Heart left ventricle (tissue), 16 donors: ENCODE results near the gene FYN. TPM values are rescaled to one million over a fixed set of nuclear protein-coding genes. Genes with fewer than 3 reads are reported as not detected.

Source experiments
- ATAC-seq, 4 donors: fragments of 200-7000 bp; cut with Tn5 transposase; one replicate each; pipeline ENCODE4 v1.9.1; 2020 to 2022; ENCODE audit warnings: moderate library complexity in 4 of 4, mild to moderate bottlenecking in 3 of 4, moderate number of reproducible peaks in 1 of 4
- DNase-seq, 5 donors: peaks; one replicate each; pipeline ENCODE4 v3.0.0-alpha.2; 2020
- H3K27ac ChIP-seq, 12 donors: fragments of 200-600 bp; sonication (generic) in 4 of 12; one replicate each; pipeline versions ENCODE4 v1.5.0 to v1.8.0; 2016 to 2022; ENCODE audit warnings: mild to moderate bottlenecking in 2 of 12
- H3K27me3 ChIP-seq, 9 donors: fragments of 200-600 bp; sonication (generic) in 2 of 9; one replicate each; pipeline versions ENCODE4 v1.5.1 to v1.8.0; 2016 to 2022; ENCODE audit warnings: mild to moderate bottlenecking in 3 of 9
- H3K36me3 ChIP-seq, 9 donors: fragments of 200-600 bp; sonication (generic) in 2 of 9; one replicate each; pipeline versions ENCODE4 v1.5.0 to v1.8.0; 2018 to 2022; ENCODE audit warnings: mild to moderate bottlenecking in 2 of 9
- H3K4me1 ChIP-seq, 12 donors: fragments of 200-600 bp; sonication (generic) in 4 of 12; one replicate each; pipeline versions ENCODE4 v1.5.0 to v1.8.0; 2016 to 2022; ENCODE audit warnings: mild to moderate bottlenecking in 3 of 12
- H3K4me3 ChIP-seq, 12 donors: fragments of 200-600 bp; sonication (generic) in 4 of 12; one replicate each; pipeline versions ENCODE4 v1.5.0 to v1.8.0; 2017 to 2022; ENCODE audit warnings: mild to moderate bottlenecking in 9 of 12, moderate library complexity in 4 of 12
- H3K9me3 ChIP-seq, 12 donors: fragments of 200-600 bp; sonication (generic) in 4 of 12; one replicate each; pipeline versions ENCODE4 v1.5.0 to v1.8.0; 2016 to 2022; ENCODE audit warnings: mild to moderate bottlenecking in 1 of 12
- CTCF ChIP-seq, 12 donors: fragments of 200-600 bp; sonication (generic) in 4 of 12; IDR thresholded peaks; one replicate each; pipeline versions ENCODE4 v1.5.0 to v1.8.0; 2018 to 2022; ENCODE audit warnings: antibody characterized with exemption in 12 of 12, mild to moderate bottlenecking in 5 of 12
- POLR2A ChIP-seq, 2 donors: fragments of 450-650 bp; IDR thresholded peaks; one replicate each; pipeline ENCODE4 v1.6.1; 2017; ENCODE audit warnings: antibody characterized with exemption in 2 of 2, mild to moderate bottlenecking in 2 of 2, moderate library complexity in 2 of 2
- WGBS, 4 donors: extraction: QIAGEN DNeasy Blood & Tissue Kit in 2 of 4; methylation state at CpG; one replicate each; pipeline versions ENCODE4 v1.1.5 to v1.1.7; 2013 to 2018; 5-methylcytosine and 5-hydroxymethylcytosine counted together
- intact Hi-C, 10 donors: fragments of 100-400 bp; cut with DNase I; formaldehyde crosslinking; loops; one replicate each; pipeline versions ENCODE4 v1.11.1 to v1.14.2; 2022
- polyA plus RNA-seq, 2 donors: library from polyadenylated mRNA; stranded (reverse); fragments of 200-250 nt; gene quantifications; one replicate each; pipeline ENCODE4 v1.2.3, GENCODE V29; 2013
- total RNA-seq, 9 donors: library from RNA; depleted of rRNA in 2 of 9; stranded (reverse); fragments of >200 nt in 2 of 9; fragmentation: NEBNext Ultra II Directional in 3 of 9; extraction: Animal tissue kit (Norgen Biotek cat#: 25700) in 3 of 9; gene quantifications; one replicate each; pipeline versions ENCODE4 v1.1.0 to v1.2.4, GENCODE V29; 2016 to 2023
- donor health status: ischemic (EF 13 %, LVEDD 7.1; RV severe dilation, severe dysfunction).
- donor health status: healthy with polysubstance abuse.
- donor health status: DM: no; HTN: yes; CAD: no.
- donor health status: DM: no; HTN: no; CAD: no.
- donor health status: ischemic (EF 25% LVEDD 6.9; RV normal size, moderate dysfunction).
- donor health status: ischemic (EF 25% LVEDD 5.7; RV mildly dilated, moderate dysfunction).
- donor health status: healthy.
- donor health status: DM: yes; HTN: yes; CAD: no.
- donor health status: ischemic (EF 35%, LVEDD 5.7; RV mildly dilated, moderate dysfunction).
- donor health status: nonischemic (EF 11% LVEDD 7.7; RV severe dilation, severe dysfunction).
- donor health status: DM: yes; HTN: yes; CAD: no.
- donor health status: PGD.
- donor health status: ischemic (EF 29% LVEDD 5.4; RV normal size, mild dysfunction).
- donor health status: nonischemic (EF 23%, LVEDD 6.1; RV moderate dilation, normal function).

FYN gene
- total and polyA plus RNA-seq, 11 donors = 14.7 to 72.4 (median 52.3) TPM

GRCh38 chr6:111803371-111803770 is 69.9 kb downstream of the FYN start:
- DNase-seq = no peak
- Histone ChIP-seq H3K27ac (peak overlapping the region in 10 of 12 donors; percentile 8 to 84 (median 40)), H3K4me1 (peaks cover 2 to 78% (median 40%) of the 10 kb centered on the region in 12 donors), H3K4me3 (peak overlapping the region in 2 of 12 donors; percentile 2 to 16), H3K27me3 (no peaks in the 10 kb centered on the region), H3K9me3 (no peaks in the 10 kb centered on the region), H3K36me3 (peaks cover 0 to 2% (median 0%) of the 10 kb centered on the region in 9 donors)
- ATAC-seq = peak in 1 of 4 donors; percentile 29
- 74 to 80% (median 76%) methylated on average over 1 of the region's 1 CpG for WGBS, 4 donors
- TF ChIP-seq POLR2A (IDR thresholded peaks at IDR 0.05) (no peak), CTCF (IDR thresholded peaks at IDR 0.05) (no peak)
- intact Hi-C loops = loop anchor here in 2 of 10 donors (5.0 to 10.0 kb wide), 2 partner anchors 81 to 191 kb away; no protein-coding TSS in a partner anchor

- H3K4me3 ChIP-seq = no peak overlapping the region
- 71 to 89% (median 85%) methylated on average over 2 of the region's 2 CpGs for WGBS, 4 donors
- H3K9me3 ChIP-seq = no peaks in the 10 kb centered on the region
- DNase-seq (no peak), ATAC-seq (no peak)
- TF ChIP-seq CTCF (IDR thresholded peaks at IDR 0.05) (no peak), POLR2A (IDR thresholded peaks at IDR 0.05) (no peak)
- no peaks in the 10 kb centered on the region for H3K27me3 ChIP-seq
- intact Hi-C loops = loop anchor here in 2 of 10 donors (5.0 to 10.0 kb wide), 2 partner anchors 81 to 192 kb away; no protein-coding TSS in a partner anchor
- peak overlapping the region in 9 of 12 donors; percentile 8 to 84 (median 49) for H3K27ac ChIP-seq
- H3K4me1 ChIP-seq = peaks cover 2 to 80% (median 41%) of the 10 kb centered on the region in 12 donors
- no peaks in the 10 kb centered on the region for H3K36me3 ChIP-seq
Observed at GRCh38 chr6:111802720-111803330, 70.4 kb downstream of the FYN start.

GRCh38 chr6:111802015-111802414 is 71.2 kb downstream of the FYN start:
- ATAC-seq (no peak), DNase-seq (no peak)
- Histone ChIP-seq H3K4me3 (no peak overlapping the region), H3K4me1 (peaks cover 2 to 75% (median 41%) of the 10 kb centered on the region in 12 donors), H3K27ac (peak overlapping the region in 1 of 12 donors; percentile 43), H3K36me3 (no peaks in the 10 kb centered on the region), H3K27me3 (no peaks in the 10 kb centered on the region), H3K9me3 (no peaks in the 10 kb centered on the region)
- intact Hi-C loops = loop anchor here in 2 of 10 donors (5.0 to 10.0 kb wide), 2 partner anchors 80 to 193 kb away; no protein-coding TSS in a partner anchor
- no peak for TF ChIP-seq POLR2A (IDR thresholded peaks at IDR 0.05)
- TF ChIP-seq CTCF (IDR thresholded peaks at IDR 0.05) = no peak

GRCh38 chr6:111800821-111801220 is 72.4 kb downstream of the FYN start:
- 77 to 93% (median 84%) methylated on average over 4 of the region's 4 CpGs for WGBS, 4 donors
- H3K4me1 ChIP-seq = peaks cover 0 to 66% (median 39%) of the 10 kb centered on the region in 12 donors
- intact Hi-C loops = loop anchor here in 2 of 10 donors (5.0 to 10.0 kb wide), 2 partner anchors 79 to 194 kb away; no protein-coding TSS in a partner anchor

More at GRCh38 chr6:111800821-111801220, 72.4 kb downstream of the FYN start:
- Histone ChIP-seq H3K9me3 (no peaks in the 10 kb centered on the region), H3K27ac (no peak overlapping the region), H3K36me3 (no peaks in the 10 kb centered on the region), H3K27me3 (no peaks in the 10 kb centered on the region), H3K4me3 (no peak overlapping the region)
- DNase-seq (no peak), ATAC-seq (no peak)
- TF ChIP-seq POLR2A (IDR thresholded peaks at IDR 0.05) (no peak), CTCF (IDR thresholded peaks at IDR 0.05) (no peak)
